GM21390 (cell line): ENCODE results near the gene CATSPERB.
"Not testable (repeated sequence)": the region's sequence is repeated elsewhere in the genome, so short reads cannot be mapped to it uniquely, and the experiment has no call there.

Source experiments
- ATAC-seq: cut with Tn5 transposase; IDR thresholded peaks from one replicate; pipeline ENCODE4 v1.9.1; 2021; ENCODE audit not compliant: unreplicated experiment

The CATSPERB gene, protein sequence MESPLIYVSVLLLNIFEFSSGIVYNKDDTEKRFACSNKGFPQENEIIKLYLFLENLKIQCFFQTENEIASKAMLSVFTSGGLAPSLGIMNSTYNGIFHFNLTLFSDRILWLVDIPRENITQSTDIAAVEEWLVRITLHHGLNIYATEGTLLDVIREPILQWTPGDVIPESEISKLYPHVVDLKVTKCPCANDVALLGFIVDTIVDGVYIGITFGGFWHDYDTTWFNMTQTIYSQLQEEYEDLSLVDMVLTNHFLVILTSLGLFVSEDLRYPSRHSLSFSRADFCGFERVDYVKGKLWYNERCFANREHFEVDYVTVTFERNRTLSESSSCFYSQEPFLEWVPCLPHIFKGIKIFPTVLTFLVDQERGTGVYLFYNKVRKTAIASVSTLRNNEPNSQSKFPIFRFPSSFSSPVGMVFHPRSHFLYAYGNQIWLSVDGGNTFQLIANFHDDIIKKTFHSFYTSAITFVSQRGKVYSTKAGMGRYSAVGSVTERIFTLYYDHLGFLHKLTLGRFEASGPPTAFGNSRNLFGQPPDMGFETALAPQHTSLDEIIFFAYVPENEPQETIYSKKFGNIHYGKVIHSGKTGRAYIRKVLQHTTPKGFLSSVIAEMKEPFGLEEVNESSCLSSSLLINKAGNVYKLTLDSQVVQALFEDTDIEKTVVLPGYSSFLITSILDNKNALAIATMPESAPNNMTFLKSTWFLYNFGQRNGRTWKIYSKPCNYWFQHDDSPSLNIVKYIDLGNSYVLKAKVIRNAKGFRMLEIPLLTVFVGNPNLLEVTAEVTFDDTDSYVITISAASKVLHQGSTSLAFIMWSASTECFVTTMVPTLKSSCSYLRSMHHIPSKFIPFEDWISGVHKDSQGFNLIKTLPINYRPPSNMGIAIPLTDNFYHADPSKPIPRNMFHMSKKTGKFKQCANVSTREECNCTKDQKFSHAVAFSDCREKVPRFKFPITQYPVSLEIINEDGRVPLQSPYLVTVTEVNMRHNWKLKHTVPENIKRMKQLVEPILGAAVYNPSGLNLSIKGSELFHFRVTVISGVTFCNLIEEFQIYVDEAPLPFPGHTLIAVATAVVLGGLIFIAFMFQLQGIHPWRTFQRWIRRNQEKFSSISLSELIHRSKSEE

DNA sequence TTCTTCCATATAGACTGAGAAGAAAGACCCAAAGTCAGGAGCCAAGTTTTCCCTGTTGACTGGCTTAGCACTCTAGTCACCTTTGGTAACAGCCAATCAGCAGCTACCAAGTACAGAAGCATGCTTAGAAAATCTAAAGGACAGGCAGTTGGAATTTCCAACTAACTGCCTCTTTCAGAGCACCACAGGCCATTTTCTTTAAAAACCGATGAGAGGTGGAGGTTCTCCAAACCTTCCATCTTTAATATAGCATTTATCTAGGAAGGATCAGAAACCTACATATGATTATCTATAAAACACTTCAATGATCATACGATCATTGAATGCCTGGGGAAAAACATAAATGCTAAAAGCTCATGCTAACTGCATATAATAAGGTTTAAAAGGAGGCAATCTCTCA, at the start of gene CATSPERB:
Gene CATSPERB (minus strand): TSS at position 101 of the 400 bp plus-strand sequence. CDS start 2,607 bp downstream, outside the sequence.
- ATAC-seq: no peak

DNA sequence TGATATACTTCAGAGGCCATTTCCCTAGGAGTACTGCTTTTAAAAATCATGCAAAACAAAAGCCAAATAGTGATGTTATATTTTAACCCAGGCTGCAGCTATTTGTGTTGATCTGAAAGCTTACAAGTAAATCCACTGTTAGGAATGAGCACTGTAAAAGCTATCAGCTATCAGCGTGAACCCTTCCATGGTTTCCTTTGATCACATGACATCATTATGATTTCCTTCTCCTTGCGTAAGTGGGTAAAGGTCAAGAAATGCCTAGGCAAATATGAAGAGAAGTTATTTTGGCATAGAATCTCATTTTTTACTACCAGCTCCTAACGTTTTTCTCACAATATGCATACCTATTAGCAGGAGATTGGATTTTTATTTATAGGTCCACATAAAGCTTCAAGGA, 48.6 kb upstream of the CATSPERB start:
- ATAC-seq: no peak

DNA sequence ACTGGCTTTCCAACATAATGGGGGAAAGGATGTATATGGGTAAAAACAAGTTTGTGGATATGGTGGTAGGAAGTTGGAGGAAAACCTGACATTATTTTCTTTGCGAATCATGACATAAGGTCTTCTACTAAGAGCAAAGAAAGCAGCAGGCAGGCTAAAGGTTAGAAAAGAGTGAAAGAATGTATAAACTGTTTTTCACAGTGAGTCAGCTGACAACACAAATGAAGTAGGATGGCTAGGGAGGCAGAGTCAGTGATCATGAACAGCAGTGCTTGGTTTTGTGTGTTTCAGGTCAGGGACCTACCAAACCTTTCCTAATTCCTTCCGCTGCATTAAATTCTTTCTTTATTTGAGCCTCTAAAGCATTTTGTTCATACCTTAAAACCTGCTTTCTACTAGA, 46.3 kb upstream of the CATSPERB start:
- no peak for ATAC-seq

DNA sequence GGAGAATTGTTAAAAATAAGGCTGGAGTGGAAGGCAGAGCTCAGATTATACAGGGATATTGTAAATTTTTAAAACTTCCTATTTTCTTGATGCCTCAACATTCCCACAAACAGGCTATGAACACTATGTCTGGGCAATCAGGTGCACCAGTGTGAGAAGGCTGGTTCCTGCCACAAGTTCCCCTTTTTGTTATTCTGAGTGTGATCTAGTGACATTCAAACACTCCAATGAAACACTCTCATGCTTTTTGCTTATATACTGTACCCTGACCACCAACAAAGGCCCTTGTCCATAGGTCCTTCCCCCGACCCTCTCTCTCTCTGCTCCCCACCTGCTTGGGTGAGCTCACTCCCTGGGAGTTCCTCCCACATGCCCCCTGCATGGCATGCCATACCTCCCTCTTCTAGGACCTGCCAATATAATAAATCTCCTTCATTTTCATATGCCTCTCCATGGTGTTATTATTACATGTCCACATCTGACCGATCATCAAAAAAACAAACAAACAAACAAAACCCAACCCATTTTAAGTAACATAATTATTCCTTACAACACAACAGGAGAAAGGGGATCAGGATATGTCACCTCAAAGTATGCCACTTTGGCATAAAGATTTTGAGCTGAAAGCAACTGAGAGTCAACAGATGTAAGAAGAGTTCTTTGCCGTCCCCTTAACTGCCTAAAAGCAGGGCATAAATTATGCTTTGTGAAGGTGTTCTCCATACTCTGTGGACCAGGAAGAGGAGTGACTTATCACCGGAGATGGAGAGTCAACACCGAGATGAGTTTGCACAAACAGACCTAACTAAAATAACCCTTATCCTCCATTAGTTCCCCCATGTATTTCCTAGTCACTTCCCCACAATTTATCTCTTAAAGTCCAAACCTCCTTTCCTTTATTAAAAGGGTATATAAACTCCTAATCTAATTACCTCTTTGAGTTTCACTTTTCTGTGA, 42.5 kb upstream of the CATSPERB start:
- ATAC-seq: no peak

DNA sequence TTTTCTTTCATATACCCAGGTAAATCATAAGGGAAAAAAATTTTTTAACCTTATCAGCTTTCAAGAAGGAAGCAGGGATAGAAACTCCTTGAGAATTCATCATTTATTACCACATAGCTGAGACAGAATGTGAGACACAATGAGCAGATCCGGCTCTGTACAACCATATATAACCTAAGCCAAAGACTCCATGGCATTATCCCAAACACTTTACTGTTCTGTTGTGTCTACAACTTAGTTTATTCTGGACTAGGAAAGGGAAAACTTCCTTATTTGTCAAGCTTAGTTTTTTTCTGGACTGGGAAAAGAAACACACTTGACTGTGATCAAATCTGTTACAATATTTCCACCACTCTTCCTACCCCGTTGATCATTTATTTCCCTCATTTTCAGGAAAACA, 38.3 kb upstream of the CATSPERB start:
- no peak for ATAC-seq

DNA sequence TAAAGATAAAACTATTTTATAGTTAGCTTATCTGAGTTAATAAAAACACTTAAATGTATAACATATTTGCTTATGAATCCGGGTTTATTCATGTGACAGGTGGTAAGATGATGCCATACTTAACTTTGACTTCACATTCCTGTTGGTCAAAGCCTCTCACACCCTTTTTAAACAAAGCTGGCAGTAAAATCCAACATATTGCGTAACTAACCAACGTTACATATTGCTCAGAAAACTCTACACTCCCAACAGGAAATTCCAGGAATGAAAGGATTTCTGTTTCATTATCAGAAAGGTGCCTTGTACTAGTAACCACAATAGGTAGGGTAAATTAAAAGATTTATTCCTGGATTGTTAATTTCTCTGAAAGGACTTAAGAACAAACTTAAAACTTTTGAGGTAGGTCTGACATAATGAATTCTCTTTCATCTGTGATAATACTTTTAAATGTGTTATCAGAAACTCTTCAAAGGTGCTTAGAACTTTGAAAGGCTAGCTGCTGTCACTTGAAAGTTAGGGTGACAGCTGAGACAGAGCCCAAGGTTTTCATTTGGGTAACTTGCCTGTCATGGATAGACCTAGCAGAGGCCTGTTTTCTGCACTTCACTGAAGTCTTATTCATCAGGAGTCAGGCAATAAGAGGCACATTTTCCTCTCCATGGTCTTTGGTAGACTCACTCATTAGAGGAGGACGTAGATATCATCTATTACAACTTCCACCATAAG, 23.8 kb upstream of the CATSPERB start:
- ATAC-seq: no peak

DNA sequence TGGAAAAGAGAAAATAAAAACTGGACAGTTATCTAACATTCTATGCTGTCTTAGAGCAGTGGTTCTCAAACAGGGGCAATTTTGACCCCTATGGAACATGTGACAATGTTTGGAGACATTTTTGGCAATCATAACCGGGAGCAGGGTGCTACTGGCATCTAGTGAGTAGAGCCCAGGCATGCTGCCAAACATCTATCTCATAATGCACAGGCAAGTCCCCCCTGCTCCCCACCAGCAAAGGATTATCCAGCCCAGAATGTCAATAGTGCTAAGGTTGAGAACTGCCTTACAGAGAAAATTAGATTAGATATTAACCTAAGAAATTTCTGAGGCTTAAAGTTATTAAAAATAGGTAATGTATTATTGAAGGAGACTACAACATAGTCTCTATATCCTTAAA, 22.9 kb upstream of the CATSPERB start:
- no peak for ATAC-seq

DNA sequence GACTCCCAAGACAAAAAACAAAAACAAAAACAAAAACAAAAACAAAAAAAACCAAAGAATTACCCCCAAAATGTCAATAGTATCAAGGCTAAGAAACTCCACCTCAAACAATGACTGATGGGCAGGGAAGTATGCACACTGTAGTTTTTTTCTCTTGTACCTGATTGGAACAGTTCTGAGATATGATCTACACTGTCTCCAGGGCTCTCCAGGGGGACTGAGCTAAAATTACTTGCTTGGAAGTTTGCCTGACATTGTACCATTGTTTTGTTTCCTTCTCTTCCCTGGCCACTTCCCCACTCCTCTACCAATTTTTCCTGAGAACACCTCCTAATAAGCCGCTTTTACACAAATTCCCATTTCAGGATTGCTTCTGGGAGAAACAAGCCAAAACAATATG, 22.3 kb upstream of the CATSPERB start:
- ATAC-seq: no peak

DNA sequence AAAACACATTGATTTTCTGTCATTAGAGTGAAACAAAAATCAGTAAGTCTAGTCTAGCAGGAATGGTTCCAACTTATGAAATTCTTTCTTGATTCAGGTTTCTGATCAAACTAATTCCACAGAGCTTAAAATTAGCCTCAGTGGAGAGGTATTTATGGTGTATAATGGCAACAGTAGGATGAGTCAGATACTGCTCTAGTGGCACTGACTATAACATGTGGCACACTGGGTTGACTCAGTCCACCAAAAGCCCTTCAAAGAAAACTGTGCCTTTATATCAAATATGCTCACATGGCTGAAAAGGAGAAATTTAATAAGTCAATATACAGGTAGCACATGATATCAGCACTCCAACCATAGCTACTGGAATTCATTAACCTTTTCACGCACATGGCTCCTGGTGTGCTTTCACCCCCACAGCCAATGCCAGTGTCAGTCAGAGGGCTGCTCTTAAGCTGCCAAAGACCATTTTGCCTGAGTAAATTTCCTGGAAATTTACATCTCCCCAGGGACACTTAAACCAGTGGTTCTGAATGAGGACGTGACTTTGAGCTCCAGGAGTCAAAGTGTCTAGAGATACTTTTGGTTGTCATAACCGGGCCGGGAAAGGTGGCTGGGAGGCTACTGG, 21.7 kb upstream of the CATSPERB start:
- no peak for ATAC-seq

DNA sequence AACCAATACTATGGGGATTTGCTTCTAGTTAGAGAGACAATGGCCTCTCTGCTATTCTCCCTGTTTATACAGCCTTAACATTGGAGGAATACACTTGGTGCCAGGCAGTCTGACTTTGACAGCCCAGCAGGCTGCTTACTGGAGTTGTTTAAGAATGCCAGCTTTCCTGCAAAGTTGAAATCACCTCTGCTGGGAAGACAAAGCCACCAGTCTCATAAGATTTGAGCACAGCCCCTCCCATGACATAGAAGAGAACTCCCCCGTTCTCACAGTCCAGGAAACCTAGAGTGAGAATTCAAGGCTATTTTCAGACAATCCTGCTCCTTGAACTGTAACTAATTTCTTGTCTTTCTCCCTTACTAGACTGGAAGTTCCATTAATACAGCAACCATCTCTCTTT, 21.1 kb upstream of the CATSPERB start:
- ATAC-seq: no peak

DNA sequence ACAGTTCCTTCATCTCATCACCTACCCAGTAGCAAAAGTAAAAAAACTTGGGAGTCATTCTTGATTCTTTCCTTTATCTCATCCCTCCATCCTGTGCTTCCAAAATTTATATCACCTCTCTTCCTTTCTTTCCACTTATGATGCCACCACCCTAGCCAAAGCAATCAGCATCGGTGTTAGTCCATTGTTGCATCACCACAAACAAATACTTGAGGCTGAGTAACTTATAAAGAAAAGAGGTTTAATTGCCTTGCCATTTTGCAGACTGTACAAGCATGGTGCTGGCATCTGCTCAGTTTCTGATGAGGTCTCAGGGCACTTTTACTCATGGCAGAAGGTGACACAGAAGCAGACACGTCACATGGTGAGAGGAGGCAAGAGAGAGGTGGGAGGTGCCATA, 19.8 kb upstream of the CATSPERB start:
- no peak for ATAC-seq

DNA sequence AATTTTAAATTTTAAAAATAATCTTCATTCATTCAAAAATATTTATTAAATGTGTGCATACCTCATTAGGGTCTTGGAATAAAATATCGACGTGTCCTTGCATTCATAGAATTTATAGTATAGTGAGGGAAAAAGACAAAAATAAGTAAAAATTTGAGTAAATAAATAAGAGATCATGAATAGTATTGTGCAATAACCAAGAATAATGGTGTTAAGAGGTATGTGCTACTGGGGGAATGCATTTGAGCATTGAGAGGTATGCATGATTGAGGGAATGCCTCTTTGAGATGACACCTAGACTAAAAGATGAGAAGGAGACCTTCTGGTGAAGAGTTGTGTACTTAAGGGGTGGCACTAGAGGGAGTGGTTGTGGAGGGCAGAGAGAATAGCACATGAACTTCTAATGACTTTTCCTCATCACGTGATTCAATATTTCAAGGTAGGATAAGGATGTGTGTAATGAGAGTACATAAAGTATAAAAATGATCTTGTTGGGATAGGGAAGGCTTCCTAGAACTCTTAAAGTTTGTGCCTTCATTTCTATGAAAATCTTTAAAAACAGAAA, 18.8 kb upstream of the CATSPERB start:
- no peak for ATAC-seq

DNA sequence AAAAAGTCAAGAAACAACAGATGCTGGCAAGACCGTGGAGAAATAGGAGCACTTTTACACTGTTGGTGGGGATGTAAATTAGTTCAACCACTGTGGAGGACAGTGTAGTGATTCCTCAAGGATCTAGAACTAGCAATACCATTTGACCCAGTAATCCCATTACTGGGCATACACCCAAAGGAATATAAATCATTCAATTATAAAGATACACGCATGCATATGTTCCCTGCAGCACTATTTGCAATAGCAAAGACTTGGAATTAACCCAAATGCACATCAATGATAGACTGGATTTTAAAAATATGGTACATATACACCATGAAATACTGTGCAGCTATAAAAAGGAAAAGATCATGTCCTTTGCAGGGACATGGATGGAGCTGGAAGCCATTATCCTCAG, 18.0 kb upstream of the CATSPERB start:
- no peak for ATAC-seq

DNA sequence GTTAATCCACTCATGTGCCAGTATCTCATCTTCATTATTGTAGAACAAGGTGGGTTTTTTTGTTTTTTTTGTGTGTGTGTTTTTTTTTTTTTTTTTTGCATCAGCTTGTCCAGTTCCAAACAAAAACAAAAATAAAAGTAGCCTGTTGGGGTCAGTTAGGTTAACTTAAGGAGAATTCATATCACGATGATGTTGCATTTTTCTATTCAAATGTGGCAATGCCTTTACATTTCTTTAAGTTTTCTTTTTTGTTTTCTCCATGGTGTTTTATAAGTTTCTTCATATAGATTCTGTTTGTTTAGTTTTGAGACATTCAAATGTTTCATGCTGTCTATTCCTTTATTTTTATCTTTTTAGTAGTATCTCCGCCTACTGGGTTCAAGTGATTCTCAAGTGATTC, 16.2 kb upstream of the CATSPERB start:
- no peak for ATAC-seq

DNA sequence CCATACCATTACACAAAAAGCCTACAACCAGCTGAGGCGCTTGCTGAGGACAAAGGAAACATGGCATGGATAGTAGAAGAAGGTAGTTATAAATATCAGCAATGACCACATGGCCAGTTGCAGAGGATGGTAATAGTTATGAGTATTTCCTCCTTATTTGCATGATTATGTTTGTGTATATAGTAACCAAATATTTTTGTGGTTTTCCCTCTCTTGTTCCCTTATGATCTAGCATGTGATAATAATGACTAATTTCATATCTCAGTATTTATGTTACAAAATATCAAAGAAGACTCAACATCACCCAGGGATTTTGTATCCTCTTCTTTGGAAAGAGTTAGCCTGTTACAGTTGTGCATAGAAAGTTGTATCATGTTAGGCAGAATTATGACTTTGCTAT, 13.5 kb upstream of the CATSPERB start:
- ATAC-seq: no peak

DNA sequence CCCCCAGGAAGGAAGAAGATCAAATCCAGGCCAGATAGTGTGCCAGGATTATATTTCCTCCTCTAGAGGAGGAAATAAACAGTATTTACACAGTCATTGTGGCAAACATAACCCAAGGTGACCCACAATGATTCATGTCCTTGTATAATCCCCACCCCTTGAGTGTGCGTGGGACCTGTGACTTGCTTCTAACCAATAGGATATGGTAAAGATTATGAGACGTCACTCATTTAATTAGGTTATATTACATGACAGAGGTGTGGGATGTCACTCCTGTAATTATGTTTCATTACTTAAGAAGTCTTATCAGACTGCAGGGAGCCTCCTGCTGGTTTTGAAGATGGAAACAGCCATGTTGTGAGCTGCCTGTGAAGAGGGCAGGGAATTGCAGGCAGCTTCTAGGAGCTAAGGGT, 12.2 kb upstream of the CATSPERB start:
- ATAC-seq: no peak

DNA sequence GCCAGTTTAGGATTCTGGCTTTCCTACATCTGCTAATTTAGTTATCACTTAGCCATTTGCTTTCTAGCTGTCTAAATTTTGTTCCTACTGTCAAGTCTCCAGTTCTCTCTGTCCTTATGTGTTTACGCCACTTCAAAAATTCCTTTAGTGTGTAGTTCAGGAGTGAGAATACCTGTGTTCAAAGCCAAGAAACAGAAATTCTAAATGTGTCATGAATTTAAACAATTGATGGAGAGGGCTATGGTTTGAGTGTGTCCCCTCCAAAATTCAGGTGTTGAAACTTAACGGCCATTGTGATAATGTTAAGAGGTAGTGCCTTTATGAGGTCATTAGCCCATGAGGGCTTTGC, 11.4 kb upstream of the CATSPERB start:
- ATAC-seq: no peak

DNA sequence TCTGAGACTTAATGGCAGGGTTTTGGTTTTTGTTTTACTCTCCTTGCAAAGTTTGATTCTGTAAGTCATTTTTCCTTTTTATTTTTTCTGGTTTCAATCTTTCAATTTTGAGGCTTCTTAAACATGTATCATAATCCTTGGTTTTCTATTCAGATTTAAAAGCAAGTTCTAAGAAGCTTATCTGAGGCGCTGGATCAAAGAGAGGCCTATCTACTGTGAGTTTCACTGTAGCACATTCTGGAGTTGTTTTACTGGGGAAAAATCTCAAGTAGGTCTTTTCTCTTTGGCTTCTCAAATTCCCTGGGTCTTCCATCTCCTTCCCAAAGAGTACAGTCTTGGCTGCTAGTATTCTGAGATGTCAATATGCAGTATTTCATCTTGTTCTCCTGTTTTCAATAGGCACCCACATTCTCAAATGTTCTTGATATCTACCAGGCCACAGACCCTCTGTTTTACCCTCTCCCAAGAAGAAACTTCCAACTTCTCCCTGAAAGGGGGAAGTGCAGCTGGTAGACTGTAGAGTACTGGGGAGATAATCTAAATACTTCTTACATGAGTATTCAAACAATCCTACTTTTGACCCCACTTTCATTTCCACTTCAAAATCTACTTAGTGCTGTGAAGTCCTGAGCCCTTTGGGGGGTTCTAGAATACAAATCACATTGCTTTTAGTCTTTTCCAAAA, 10.9 kb upstream of the CATSPERB start:
- no peak for ATAC-seq

DNA sequence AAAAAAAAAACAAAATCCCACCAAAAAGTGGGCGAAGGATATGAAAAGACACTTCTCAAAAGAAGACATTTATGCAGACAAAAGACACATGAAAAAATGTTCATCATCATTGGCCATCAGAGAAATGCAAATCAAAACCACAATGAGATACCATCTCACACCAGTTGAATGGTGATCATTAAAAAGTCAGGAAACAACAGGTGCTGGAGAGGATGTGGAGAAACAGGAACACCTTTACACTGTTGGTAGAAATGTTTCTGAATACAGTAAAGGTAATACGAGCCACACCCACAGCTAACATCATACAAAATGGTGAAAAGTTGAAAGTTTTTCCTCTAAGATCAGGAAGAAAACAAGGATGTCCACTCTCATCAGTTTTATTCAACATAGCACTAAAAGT, 8.0 kb upstream of the CATSPERB start:
- ATAC-seq: not testable (repeated sequence)
